Germinal center (tissue), 1 donor: ENCODE measurements around the gene NPR1.
"Not testable (repeated sequence)": the region's sequence is repeated elsewhere in the genome, so short reads cannot be mapped to it uniquely, and the experiment has no call there.

Experiments used
- DNase-seq: peaks from one replicate; pipeline ENCODE4 v3.0.0; 2012; ENCODE audit warnings: mixed read lengths, low spot score

The NPR1 gene

DNA sequence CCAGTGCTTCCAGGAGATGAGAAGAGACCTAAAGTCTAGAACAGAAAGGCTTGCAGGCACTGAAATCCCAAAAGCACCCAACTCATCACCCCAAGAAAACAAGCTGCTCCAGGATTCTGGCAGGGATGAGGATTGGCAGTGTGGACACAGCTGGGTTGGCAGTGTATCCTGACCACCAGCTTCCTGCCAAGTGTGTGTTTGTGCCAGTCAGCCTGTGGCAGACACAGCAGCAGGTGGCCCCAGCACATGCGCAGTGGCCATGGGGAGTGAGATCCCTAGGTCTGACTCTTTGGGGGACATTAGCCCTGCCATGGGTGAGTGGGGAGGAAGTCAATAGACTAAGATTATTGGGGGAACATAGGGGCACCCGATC, 28.6 kb upstream of the NPR1 start:
- DNase-seq = no peak

DNA sequence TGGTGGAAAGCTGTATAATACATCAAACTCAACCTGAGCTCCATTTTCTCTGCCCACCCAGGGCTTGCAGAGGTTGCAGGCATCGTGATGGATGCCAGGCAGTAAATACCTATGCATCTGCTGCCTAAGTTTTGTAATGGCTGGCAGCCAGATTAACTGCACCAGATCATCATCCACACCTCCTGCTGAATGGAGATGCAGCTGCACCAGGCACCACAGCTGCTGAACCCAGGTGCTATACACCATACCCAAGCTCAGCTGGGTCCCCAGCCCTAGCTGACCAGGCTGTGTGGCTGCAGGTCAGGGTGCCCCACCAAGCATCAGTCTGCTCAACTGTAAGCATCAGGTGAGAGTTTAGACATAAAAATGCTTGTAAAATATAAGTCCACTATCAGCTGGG, 26.7 kb upstream of the NPR1 start:
- no peak for DNase-seq

DNA sequence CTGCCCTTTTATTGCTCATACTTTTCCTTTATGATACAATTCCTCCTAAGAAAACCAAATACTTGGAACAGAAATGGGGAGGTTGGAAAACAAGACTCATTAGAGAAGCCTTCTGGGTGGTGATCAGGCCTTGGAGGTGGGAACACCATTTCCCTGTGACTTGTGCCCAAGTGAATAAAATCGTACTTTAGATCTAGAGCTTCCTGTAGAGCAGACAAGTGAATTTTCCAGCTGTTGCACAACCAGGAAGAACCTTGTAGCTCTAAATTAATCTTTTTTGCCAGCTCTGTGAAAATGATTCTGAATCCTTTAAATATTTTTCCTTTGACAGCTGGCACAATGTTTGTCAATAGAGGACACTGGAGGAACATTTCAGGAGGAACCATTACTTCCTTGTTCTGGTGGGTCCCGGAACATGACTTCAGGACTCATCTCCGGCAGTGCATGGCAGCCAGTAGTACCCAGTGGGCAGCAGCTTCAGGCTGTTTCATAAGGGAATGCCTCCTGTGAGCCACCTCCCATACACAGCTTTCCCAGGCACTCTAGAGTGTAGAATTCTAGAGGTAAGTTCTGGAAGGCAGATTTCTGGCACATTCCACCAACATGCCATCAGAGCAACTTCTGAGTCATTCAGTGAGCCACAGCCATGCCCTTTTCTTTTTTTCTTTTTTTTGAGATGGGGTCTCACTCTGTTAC, 25.5 kb upstream of the NPR1 start:
- no peak for DNase-seq

DNA sequence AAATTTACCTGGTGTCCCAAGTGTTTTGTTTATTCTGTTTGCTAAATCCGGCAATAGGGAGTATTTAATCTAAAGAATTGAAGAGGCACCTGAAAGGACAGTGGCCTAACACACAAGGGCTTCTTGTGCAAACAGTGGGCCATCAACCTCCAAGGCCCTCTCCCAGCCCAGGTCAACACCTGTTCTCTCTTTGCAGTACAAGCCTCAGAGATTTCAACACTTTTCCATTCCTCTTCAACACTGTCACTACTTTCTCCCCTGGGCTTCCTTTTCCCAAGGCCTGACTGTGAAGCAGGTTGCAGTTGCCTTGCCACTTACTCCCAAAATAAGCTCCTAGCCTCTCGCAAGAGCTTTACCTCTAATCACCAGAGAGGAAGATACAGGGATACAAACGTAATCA, 23.2 kb upstream of the NPR1 start:
- DNase-seq = no peak

DNA sequence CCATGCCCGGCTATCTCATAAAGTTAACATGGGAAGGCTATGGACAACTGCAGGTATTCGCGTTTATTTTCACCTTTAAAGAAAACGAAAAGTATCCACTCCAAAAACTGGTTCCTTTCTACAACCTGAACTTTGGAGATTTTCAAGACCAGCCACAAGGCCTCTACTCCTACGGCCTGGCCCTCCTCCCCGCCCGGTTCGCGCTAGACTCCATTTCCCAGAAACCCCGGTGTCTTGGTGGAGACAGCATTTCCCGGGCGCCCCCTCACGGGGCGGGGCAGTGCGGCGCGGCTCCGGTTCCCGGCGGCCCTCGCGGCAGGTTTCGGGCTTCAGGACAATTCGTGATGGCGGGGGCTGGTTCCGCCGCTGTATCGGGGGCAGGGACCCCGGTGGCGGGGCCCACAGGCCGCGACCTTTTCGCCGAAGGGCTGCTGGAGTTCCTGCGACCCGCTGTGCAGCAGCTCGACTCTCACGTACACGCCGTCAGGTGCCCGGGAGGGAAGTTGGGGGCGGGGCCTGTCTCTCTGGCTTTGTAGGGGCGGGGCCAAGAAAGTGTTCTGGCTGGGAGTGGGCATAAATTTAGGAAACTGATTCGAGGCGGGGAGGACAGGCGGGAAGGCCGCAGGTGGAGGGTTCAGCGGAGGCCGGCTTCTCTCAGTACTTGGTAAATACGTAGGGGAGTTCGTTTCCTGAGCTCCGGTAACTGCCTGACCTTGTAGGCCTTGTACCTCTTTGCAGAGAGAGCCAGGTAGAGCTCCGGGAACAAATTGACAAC, 19.9 kb upstream of the NPR1 start, which contains the start of gene SNAPIN:
TSS of gene SNAPIN (plus strand) at position 304 of the 775 bp plus-strand sequence. CDS start at position 345, 41 bp downstream.
- peak; percentile 92 for DNase-seq

DNA sequence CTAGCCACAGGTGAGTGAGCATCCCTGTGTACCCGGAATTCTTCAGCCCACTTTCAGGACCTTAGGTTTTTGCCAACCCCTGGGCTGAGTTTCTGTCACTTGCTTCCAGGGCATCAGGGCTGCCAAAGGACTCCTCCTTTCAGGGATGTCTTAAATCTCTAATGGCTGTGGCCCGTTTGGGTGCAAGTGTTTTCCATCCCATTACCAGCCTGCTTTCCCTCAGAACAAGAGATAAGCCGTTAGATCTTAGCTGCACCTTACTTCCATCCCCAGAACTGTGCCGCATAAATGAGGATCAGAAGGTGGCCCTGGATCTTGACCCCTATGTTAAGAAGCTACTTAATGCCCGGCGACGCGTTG, 19.3 kb upstream of the NPR1 start:
- DNase-seq = no peak

DNA sequence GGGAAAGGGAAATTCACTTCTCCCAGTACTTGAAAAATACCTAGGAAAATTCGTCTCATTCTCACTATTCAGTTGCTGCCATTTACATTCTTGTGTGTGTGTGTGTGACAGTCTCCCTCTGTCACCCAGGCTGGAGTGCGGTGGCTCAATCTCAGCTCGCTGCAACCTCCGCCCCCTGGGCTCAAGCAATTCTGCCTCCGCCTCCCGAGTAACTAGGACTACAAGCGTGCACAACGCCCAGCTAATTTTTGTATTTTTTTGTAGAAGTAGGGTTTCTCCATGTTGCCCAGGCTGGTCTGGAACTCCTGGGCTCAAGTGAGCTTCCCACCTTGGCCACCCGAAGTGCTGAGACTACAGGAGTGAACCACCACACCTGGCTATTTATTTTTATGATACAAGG, 18.8 kb upstream of the NPR1 start:
- no peak for DNase-seq

DNA sequence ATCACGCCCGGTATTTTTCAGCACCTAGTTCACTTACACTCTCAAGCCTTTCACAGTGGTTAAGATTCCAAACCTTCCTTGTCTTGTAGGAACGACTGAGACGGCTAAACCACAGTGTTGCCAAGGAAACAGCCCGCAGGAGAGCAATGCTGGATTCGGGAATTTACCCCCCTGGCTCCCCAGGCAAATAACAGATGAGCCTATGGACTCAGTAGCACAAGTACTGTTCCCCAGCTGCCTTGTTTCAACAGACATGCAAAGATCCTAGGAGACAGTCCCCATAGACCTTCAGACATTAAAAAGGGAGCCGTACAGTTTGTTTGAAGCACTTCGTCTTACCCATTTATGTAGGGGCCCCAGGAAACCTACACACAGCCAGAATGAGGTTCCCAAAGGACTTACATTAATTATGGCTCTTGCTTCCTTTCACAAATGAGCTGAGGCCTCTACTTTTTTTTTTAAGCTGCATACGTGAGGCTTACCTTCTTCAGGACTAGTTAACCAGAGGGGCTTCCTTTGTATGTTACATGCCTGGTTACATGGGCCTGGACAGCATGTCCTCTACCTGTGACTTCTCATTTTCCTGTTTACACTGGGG, 17.3 kb upstream of the NPR1 start:
- no peak for DNase-seq

DNA sequence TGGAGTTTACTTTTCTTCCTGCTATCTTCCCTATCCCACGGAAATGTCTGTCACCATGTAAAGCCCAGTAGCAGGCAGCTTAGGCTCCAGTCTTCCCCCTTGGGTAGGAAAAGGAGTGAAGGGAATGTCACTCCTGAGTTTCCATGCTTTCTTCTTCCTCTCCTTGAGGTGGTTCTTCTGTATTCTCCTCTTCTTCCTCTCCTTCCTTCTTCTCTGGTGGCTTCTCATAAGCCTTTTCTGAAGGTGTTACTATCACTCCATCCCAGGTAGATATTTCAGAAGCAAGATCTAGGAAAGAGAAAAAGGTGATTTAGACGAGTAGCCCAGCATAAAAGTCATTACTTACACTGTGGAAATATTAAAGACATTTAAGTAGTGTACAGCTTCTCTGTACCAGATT, 16.2 kb upstream of the NPR1 start:
- no peak for DNase-seq

DNA sequence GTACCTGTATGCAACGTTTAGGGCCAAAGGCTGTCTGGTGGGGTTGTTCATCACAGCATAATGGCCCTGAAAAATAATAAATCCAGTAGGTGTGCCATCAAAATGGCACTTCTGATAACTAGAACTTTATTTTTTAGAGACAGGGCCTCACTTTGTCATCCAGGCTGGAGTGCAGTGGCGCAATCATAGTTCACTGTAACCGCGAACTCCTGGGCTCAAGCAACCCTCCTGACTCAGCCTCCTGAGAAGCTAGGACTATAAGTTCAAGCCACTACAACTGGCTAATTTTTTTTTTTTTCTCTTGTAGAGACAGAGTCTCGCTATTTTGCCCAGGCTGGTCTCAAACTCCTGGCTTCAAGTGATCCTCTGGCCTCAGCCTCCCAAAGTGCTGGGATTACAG, 15.3 kb upstream of the NPR1 start:
- no peak for DNase-seq

DNA sequence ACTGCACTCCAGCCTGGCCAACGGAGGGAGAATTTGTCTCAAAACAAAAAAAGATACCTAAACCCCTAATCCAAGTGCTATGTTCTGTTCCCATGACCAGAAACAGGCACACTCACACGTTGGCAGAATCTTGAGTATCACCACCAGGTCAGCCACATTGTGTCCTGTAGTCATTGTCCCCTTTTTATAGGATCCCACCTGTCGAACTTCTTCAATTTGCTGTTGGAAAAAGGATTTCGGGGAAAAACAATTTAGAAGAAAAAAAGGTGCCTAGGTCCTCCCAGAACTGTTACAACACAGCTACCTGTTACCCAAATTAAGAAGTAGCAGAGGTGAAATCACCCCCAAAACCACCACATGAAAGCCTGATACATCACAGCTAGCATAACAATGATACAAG, 11.0 kb upstream of the NPR1 start:
- no peak for DNase-seq

DNA sequence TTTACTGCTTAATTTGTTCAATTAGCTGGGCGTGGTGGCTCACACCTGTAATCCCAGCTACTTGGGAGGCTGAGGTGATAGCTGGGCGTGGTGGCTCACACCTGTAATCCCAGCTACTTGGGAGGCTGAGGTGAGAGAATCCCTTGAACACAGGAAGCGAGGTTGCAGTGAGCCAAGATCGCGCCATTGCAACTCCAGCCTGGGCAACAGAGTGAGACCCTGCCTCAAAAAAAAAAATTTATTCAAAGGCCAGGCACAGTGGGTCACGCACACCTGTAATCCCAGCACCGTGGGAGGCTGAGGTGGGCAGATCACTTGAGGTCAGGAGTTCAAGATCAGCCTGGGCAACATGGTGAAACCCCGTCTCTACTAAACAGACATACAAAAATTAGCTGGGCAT, 9.8 kb upstream of the NPR1 start:
- DNase-seq = not testable (repeated sequence)

DNA sequence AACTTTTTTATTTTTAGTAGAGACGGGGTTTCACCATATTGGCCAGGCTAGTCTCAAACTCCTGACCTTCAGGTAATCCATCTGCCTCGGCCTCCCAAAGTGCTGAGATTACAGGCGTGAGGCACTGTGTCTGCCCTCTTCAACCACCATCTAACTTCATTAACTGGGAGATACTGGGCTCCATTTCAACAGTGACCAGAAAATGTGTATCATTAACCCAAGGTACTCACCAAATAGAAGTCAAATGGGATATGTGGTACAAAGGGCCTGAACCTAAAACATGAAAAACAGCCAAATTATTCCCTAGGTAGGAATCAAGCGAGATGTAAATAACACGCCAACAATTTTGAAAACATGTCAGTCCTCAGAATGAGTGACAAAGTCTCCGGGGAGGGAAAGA, 8.9 kb upstream of the NPR1 start:
- no peak for DNase-seq

DNA sequence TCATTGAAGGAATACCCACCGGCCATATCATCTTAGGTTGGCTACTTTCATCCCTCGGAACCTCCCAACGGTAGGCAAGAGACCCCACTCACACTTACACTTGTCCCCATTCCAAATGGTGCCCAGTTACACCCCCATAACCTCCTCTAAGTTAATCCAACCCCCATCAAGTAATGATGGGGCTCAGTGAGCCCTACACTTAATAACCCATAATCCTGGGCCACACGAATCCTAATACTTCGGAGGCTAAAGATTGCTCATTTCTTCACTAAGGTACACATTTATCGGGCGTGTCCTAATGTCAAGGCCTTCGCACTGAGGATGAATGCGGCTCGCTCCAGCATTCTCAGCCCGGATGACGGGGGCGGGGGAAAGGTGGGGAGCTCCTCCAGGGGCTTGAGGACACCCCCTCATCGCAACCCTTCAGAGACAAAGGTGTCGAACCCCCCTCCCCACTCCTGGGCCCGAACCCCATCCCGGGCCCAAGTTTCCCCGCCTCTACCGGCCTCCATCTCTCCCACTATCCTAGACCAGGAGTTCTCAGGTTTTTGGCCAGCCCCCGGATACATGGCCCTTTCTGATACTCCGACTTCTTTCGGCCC, 8.1 kb upstream of the NPR1 start:
- DNase-seq = no peak

DNA sequence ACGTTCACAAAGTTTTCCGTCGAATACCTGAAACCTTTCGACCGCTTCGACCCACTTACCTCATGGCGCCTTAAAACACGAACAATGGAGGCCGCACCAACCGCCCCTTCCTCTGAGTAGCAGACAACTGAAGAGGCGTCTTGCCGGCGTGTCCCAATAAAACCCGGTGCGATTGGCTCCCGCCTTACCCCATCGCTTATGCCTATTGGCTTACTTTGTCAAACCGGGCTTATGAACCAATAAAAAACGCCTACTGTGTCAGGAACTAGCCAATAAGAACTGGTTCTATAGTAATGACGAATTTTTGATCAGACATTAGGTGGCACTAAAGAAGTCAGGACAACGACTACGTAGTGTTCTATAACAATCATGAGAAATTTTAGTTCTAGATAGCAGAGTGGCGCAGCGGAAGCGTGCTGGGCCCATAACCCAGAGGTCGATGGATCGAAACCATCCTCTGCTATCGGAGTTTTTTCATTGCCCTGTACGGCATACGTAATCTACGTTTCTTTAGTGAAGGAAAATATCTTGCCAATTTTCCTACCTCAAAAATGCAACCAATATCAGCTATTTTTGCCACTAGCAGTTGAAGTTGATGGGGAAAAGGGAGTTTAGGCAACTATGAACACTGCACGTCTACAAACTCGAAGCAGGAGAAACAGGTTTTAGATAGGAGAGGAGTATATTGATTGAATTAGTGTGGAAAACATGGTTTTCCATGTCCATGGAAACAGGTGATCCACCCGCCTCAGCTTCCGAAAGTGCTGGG, 7.4 kb upstream of the NPR1 start, which contains the start of gene ILF2:
TSS of gene ILF2 (minus strand) at position 135 of the 769 bp plus-strand sequence. CDS start at position 64, 71 bp downstream.
- DNase-seq = peak; percentile 99

DNA sequence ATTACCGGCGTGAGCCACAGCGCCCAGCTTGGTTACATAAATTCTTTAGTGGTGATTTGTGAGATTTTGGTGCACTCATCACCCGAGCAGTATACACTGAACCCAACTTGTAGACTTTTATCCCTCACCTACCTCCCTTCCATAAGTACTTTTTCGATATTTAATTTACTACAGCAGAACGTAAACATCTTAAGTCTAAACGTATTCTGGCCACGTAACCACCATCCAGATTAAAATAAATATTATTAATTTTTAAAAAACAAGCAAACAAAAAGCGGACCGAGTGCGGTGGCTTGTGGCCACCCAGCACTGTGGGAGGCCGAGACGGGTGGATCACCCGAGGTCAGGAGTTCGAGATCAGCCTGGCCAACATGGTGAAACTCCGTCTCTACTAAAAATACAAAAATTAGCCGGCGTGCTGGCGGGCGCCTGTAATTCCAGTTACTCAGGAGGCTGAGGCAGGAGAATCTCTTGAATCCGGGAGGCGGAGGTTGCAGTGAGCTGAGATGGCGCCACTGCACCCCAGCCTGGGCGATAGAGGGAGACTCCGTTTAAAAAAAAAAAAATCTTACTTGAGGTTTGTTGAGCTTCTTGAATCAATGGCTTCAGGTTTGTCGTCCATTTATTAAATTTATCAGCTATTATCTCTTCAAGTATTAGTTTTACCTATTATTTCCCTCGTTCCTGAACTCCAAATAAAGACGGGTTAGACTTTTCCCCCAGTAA, 6.7 kb upstream of the NPR1 start:
- not testable (repeated sequence) for DNase-seq

DNA sequence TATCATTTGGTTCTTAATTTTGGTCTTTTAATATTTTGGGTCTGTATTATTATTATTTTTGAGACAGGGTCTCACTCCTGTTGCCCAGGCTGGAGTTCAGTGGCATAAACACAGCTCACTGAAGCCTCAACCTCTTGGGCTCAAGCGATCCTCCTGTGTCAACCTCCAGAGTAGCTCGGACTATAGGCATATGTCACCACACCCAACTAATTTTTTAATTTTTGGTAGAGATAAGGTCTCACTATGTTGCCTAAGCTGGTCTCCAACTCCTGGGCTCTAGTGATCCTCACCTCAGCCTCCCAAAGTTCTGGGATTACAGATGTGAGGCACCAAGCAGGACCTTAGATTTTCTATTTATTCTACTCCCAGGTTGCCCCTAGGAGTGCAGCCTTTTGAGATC, 5.0 kb upstream of the NPR1 start:
- no peak for DNase-seq

DNA sequence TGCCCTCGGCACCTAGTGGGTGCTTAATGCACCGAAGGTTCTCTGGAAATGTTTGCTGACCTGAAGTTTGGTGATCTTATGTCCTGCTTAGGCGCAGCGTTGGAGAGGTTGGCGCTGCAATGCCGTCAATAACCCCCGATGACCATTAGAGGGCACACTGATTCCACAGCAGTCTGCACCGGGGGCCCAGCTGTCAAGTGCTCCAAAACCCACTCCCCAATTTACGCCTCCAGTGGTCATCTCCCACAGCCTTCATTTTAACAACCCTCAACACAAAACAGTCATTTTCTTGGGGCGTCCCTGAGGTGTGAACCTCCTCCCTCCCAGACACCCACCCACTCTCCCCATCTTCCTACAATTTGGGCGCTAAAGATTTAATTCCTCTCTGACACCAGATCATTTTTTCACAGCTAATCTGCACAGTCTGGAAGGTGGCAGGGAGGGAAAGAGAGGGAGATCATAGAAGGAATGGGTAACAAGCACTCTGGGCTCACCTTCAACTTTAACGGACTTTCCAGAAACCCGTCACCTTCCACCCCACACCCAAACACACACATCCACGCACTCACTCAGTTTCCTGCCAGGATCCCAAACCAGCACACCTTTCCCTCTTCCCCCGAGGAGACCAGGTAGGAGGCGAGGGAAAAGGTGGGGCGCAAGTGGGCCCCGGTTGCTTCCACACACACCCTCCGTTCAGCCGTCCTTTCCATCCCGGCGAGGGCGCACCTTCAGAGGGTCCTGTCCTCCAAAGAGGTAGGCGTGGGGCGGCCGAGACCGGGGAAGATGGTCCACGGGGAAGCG, 570 bp upstream of the NPR1 start:
- DNase-seq = peak; percentile 69

DNA sequence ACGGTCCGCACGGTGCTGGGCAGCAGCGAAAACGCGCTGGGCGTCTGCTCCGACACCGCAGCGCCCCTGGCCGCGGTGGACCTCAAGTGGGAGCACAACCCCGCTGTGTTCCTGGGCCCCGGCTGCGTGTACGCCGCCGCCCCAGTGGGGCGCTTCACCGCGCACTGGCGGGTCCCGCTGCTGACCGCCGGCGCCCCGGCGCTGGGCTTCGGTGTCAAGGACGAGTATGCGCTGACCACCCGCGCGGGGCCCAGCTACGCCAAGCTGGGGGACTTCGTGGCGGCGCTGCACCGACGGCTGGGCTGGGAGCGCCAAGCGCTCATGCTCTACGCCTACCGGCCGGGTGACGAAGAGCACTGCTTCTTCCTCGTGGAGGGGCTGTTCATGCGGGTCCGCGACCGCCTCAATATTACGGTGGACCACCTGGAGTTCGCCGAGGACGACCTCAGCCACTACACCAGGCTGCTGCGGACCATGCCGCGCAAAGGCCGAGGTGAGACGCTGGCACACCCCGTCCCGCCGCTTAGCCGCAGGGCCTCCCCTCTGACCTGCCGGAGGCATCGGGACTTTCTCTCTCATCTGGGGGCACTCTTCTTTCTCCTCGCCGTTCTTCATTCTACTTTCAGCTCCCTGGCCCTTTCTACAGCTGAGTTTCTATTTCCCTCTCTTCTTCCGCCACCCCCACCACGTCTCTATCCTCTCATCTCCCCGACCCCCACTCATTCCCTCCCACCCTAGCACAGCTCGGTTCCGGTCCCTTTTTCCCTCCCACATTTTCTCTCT, 1.0 kb downstream of the NPR1 start:
- no peak for DNase-seq

DNA sequence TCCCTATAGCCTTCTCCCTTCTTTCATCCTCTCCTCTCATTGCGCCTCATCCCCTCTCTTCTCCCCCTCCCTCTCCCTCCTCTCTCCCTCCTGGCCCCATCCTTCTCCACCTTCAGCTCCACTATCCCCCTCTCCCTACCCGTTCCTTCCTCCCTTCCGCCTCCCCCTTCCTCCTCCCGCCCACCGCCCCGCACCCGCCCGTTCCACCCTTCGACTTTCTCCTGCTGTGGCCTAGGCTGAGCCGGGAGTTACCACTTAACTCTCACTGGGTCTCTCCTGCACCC, 1.6 kb downstream of the NPR1 start:
- DNase-seq = no peak
